ENCODE data around the gene NBR1.
"Not testable (repeated sequence)": the region's sequence is repeated elsewhere in the genome, so short reads cannot be mapped to it uniquely, and the experiment has no call there.

The NBR1 gene

DNA sequence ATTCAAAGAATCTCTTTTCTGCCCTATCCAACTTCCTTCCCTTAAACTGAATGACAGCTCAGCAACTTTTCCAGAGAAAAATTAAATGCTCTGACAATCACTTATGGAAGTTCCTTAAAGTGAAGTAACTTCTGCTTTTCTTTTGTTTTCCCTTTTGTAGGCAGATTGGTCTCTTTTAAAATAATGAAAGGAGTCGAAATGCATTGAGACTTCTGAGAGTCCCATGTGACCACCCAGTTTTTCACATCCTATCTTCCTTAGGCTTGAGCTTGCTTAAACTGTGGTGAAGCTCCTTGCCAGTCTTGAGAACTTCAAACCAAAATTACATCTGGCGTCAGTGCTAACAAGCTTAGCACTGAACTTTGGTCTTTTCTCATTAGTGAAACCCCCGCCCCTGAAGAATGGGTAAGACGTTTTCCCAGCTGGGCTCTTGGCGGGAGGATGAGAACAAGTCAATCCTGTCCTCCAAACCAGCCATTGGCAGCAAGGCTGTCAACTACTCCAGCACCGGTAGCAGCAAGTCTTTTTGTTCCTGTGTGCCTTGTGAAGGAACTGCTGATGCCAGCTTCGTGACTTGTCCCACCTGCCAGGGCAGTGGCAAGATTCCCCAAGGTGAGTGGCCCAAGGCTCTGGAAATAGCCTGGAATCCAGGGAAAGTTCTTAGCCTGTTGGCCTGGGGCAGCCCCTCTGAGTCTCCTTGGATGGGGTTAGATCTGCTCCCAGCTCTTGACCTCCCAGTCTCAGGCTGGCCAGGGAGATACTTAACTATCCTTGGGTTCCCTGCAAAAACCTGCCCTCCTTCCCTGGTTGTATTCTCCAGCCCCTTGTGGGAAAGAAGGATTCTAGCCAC, 41.9 kb downstream of the NBR1 start:
- no peak for DNase-seq (ENCODE audit: low spot score)
- peak overlapping the region; percentile 99 for H3K4me3 Mint-ChIP-seq
- H3K4me1 Mint-ChIP-seq (ENCODE audit: low read depth): peaks cover 29% of the 10 kb centered on the region
- no peaks in the 10 kb centered on the region for H3K27me3 Mint-ChIP-seq (ENCODE audit: low read depth)
- peaks cover 36% of the 10 kb centered on the region for H3K36me3 Mint-ChIP-seq (ENCODE audit: low read depth)
- peak overlapping the region; percentile 97 for H3K27ac Mint-ChIP-seq
- no peaks in the 10 kb centered on the region for H3K9me3 Mint-ChIP-seq

DNA sequence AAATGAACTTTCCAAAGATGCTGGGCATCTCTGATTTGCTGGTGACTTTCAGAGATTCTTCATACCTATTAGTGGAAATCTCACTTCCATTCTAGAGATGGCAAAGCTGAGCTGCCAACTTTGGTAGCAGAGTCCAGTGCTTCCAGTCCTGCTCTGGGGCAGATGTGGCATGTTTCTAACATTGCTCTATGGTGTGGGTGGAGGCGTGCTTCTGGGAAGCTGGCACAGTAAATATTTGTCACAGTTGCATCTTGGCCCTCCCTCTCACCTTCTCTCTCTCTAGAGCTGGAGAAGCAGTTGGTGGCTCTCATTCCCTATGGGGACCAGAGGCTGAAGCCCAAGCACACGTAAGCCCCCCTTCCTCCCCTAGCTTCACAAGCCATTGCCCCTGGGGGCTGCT, 42.5 kb downstream of the NBR1 start:
- DNase-seq (ENCODE audit: low spot score): no peak
- Mint-ChIP-seq H3K36me3 (ENCODE audit: low read depth) (peaks cover 33% of the 10 kb centered on the region), H3K27ac (peak overlapping the region; percentile 97), H3K9me3 (no peaks in the 10 kb centered on the region), H3K4me1 (ENCODE audit: low read depth) (peaks cover 29% of the 10 kb centered on the region), H3K27me3 (ENCODE audit: low read depth) (no peaks in the 10 kb centered on the region), H3K4me3 (peak overlapping the region; percentile 99)

DNA sequence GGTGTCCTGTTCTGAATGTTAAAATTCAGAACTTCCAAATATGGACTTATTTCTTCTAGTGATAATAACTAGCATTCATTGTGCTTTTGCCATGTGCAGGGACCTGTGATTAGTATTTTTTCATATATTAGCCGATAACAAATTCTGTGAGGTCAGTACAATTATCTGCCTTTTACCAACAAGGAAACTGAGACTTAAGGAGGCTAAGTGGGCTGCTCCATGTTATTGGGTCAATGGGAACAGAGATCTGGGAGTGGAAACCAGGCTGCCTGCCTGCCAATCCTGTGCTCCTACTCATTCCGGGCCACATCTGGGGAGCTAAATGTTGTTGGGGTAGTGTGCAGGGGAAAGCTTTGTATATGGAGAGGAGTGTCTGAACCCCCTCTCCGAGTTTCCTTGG, 44.3 kb downstream of the NBR1 start:
- Mint-ChIP-seq H3K27ac (no peak overlapping the region), H3K9me3 (no peaks in the 10 kb centered on the region), H3K36me3 (ENCODE audit: low read depth) (peaks cover 31% of the 10 kb centered on the region), H3K4me1 (ENCODE audit: low read depth) (peaks cover 29% of the 10 kb centered on the region), H3K4me3 (no peak overlapping the region), H3K27me3 (ENCODE audit: low read depth) (no peaks in the 10 kb centered on the region)
- DNase-seq (ENCODE audit: low spot score): no peak

DNA sequence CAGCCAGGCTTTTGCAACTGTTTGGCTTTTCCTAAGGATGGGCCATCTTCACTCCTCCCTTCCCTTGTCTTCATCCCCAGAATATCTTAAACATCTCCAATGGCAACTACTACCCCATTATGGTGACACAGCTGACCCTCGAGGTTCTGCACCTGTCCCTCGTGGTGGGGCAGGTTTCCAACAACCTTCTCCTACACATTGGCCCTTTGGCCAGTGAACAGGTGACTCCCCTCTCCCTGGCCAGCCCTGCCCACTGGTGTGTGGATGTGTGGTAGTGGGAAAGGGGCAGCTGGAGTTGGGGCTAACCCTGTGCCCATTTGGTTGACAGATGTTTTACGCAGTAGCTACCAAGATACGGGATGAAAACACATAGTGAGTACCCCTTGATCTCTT, 45.4 kb downstream of the NBR1 start:
- no peaks in the 10 kb centered on the region for H3K27me3 Mint-ChIP-seq (ENCODE audit: low read depth)
- no peak overlapping the region for H3K4me3 Mint-ChIP-seq
- no peak overlapping the region for H3K27ac Mint-ChIP-seq
- DNase-seq (ENCODE audit: low spot score): no peak
- H3K36me3 Mint-ChIP-seq (ENCODE audit: low read depth): peaks cover 27% of the 10 kb centered on the region
- no peaks in the 10 kb centered on the region for H3K9me3 Mint-ChIP-seq
- peaks cover 25% of the 10 kb centered on the region for H3K4me1 Mint-ChIP-seq (ENCODE audit: low read depth)

DNA sequence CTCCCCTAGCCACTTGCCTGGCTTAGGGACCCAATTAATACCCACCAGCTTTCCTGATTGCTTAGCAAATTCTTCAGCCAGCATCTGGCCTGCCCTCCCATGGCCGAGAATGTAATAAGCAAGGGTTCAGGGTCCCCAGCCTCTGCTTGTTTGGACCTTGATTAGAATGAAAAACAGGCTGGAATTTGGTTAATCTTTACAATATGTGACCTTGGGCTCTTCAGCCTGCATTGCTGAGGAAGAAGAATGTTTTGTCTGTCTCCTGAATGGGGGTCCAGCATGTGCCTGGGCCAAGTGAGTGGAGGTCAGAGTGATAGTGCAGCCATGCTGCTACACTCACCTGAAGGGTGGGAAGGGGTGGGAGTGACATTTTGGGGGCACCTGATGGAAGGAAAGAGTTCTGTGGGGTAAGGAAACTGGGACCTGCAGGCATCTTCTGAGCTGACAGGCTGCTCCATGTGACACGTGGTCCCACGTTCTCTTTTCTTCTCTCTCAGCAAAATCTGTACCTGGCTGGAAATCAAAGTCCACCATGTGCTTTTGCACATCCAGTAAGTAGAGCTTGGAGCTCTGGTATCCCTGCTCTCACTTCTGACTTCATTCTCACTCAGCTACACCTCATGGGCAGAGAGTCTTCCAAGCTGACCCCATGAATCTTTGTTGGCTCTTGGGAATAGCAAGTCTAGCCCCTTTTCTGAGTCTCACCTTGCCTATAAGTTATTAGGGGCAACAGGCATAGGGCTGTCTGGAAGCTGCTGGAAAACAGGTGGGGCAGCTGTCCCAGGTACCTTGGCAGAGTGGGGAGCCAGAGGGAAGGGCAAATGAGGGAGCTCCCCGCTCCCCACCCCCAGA, 46.0 kb downstream of the NBR1 start:
- H3K36me3 Mint-ChIP-seq (ENCODE audit: low read depth): peaks cover 27% of the 10 kb centered on the region
- H3K27me3 Mint-ChIP-seq (ENCODE audit: low read depth): no peaks in the 10 kb centered on the region
- no peak overlapping the region for H3K4me3 Mint-ChIP-seq
- peaks cover 25% of the 10 kb centered on the region for H3K4me1 Mint-ChIP-seq (ENCODE audit: low read depth)
- no peak overlapping the region for H3K27ac Mint-ChIP-seq
- H3K9me3 Mint-ChIP-seq: no peaks in the 10 kb centered on the region
- DNase-seq (ENCODE audit: low spot score): no peak

DNA sequence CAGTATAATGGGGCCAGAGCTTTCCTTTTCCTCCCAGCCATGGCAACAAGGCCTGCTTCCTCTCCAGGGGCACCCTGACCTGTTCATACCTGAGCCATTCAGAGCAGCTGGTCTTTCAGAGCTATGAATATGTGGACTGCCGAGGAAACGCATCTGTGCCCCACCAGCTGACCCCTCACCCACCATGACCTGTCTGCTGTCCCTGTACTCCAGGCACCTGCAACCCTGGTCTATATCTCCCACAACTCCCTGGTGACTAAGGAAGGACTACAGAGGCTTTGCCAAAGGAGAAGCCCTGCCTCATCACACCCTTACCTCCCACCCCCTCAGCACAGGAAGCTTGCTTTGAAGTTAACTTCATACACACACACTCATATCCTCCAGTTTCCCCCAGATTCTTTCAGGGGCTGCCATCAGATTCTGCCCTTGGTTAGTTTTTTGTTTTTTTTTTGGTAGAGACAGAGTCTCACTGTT, 46.6 kb downstream of the NBR1 start:
- Mint-ChIP-seq H3K4me3 (no peak overlapping the region), H3K27me3 (ENCODE audit: low read depth) (no peaks in the 10 kb centered on the region), H3K9me3 (no peaks in the 10 kb centered on the region), H3K27ac (peak overlapping the region; percentile 26), H3K36me3 (ENCODE audit: low read depth) (peaks cover 27% of the 10 kb centered on the region), H3K4me1 (ENCODE audit: low read depth) (peaks cover 19% of the 10 kb centered on the region)
- no peak for DNase-seq (ENCODE audit: low spot score)

DNA sequence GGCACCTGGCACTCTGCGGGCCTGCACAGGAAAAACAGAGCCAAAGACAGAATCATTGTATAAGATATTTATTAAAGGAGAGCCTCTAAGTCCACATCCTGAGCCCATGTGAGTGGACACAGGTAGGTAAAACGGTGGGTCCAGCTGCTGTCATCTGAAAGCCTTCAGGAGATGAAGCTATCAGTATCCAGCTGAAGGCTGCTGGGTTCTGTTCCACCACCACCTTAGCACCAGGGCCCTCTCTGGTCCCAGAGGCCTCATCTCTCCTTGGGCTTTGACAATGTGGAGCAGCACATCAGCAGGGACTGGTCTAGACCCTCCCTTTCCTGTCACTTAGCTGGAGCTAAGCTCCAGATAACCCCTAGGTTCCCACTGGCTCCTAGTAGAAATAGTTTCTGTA, 48.0 kb downstream of the NBR1 start:
- no peak for DNase-seq (ENCODE audit: low spot score)
- H3K4me3 Mint-ChIP-seq: no peak overlapping the region
- H3K27ac Mint-ChIP-seq: no peak overlapping the region
- H3K4me1 Mint-ChIP-seq (ENCODE audit: low read depth): peaks cover 7% of the 10 kb centered on the region
- no peaks in the 10 kb centered on the region for H3K9me3 Mint-ChIP-seq
- peaks cover 22% of the 10 kb centered on the region for H3K36me3 Mint-ChIP-seq (ENCODE audit: low read depth)
- H3K27me3 Mint-ChIP-seq (ENCODE audit: low read depth): no peaks in the 10 kb centered on the region

DNA sequence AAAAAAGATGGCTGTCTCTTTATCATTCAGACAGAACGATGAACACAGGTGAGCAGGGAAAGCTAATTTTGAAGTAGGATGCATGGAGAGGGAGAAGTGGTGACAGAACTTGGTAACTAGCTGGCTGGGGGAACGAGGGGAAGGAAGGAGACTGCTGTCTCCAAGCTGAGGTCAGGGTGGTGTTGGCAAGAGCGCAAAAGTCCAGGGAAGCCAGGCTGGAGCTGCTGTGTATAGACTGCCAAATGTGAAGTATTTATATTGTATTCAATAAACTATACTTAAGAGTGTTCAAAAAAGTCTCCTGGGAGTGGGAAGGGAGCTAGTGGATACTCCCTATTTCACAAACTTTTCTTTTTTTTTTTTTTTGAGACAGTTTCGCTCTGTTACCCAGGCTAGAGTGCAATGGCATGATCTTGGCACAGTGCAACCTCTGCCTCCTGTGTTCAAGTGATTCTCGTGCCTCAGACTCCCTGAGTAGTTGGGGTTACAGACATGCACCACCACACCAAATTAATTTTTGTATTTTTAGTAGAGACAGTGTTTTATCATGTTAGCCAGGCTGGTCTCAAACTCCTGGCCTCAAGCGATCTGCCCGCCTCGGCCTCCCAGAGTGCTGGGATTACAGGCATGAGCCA, 48.8 kb downstream of the NBR1 start:
- Mint-ChIP-seq H3K4me3 (no peak overlapping the region), H3K4me1 (ENCODE audit: low read depth) (peaks cover 8% of the 10 kb centered on the region), H3K9me3 (no peaks in the 10 kb centered on the region), H3K27ac (peak overlapping the region; percentile 53), H3K36me3 (ENCODE audit: low read depth) (peaks cover 23% of the 10 kb centered on the region), H3K27me3 (ENCODE audit: low read depth) (no peaks in the 10 kb centered on the region)
- no peak for DNase-seq (ENCODE audit: low spot score)

DNA sequence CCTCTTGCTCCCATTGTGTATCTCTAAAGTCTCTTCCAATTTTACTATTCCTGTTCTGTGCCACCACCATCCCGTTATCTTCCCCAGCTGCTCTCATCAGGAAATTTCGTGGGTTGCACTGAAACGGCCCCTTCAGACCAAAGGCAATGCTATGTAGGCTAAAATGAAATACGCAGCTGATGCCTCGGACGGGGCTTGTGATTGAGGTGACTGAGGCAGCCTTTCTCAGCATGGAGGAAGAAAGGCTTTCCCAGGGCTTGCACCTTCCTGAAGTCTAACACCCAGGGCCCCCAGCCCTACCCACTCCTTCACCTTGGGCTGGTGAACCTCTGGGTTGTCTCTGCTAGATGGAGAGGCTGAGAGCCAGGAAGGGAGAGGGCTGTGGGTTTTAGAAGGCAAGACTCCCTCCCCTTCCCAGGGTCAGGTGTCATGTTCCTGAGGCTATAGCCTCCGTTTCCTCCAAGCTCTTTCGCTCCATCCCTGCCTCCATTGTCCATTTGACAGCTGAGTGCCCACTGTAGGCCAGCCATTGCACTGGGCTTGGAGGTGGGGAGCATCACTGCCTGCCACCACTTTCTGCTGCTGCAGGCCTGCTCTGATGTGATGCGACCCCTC, 49.6 kb downstream of the NBR1 start:
- H3K9me3 Mint-ChIP-seq: no peaks in the 10 kb centered on the region
- H3K4me1 Mint-ChIP-seq (ENCODE audit: low read depth): peaks cover 8% of the 10 kb centered on the region
- H3K36me3 Mint-ChIP-seq (ENCODE audit: low read depth): peaks cover 23% of the 10 kb centered on the region
- DNase-seq (ENCODE audit: low spot score): no peak
- no peaks in the 10 kb centered on the region for H3K27me3 Mint-ChIP-seq (ENCODE audit: low read depth)
- no peak overlapping the region for H3K4me3 Mint-ChIP-seq
- H3K27ac Mint-ChIP-seq: peak overlapping the region; percentile 31

DNA sequence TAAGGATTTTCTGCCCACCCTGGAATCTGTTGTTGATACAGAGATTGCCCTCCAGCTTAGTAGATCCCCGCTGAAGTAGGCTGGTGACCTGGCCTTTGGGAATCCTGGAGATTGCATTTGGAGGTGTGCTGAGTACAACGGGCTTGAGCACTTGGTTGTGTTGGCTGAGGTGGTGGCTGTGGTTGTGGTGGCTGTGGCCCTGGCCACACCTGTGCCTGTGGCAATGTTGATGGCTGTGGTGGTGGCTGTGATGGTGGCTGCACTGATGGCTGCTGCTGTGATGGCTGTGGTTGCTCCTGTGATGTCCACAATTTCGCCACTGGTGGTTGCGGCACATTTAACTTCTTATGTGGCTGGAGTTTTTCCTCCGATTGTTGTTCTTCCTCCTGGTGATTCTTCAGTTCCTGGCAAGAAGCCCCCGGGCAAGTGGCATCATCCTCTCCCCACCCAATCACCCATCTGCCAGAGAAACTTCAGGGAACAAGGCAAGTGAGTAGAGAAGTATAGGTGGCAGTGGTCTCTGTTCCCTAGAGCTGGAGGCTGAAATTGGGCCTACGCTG, 53.2 kb downstream of the NBR1 start:
- Mint-ChIP-seq H3K27me3 (ENCODE audit: low read depth) (no peaks in the 10 kb centered on the region), H3K9me3 (no peaks in the 10 kb centered on the region), H3K4me3 (no peak overlapping the region), H3K36me3 (ENCODE audit: low read depth) (peaks cover 6% of the 10 kb centered on the region), H3K4me1 (ENCODE audit: low read depth) (peaks cover 2% of the 10 kb centered on the region), H3K27ac (peak overlapping the region; percentile 26)
- no peak for DNase-seq (ENCODE audit: low spot score)

DNA sequence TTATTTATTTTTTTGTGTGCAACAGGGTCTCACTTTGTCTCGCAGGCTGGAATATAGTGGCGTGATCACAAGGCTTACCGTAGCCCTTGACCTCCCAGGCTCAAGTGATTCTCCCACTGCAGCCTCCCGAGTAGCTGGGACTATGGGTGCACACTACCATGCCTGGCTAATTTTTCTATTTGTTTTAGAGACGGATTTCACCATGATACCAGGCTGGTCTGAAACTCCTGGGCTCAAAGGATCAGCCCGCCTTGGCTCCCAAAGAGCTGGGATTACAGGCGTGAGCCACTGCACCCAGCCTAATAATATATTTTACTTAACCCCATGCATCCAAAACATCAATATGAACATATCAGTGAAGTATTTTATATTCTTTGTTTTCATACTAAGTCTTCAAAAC, 55.4 kb downstream of the NBR1 start:
- H3K27ac Mint-ChIP-seq: no peak overlapping the region
- H3K4me3 Mint-ChIP-seq: no peak overlapping the region
- peaks cover 6% of the 10 kb centered on the region for H3K36me3 Mint-ChIP-seq (ENCODE audit: low read depth)
- no peaks in the 10 kb centered on the region for H3K27me3 Mint-ChIP-seq (ENCODE audit: low read depth)
- no peaks in the 10 kb centered on the region for H3K9me3 Mint-ChIP-seq
- H3K4me1 Mint-ChIP-seq (ENCODE audit: low read depth): peaks cover 2% of the 10 kb centered on the region
- DNase-seq (ENCODE audit: low spot score): no peak

DNA sequence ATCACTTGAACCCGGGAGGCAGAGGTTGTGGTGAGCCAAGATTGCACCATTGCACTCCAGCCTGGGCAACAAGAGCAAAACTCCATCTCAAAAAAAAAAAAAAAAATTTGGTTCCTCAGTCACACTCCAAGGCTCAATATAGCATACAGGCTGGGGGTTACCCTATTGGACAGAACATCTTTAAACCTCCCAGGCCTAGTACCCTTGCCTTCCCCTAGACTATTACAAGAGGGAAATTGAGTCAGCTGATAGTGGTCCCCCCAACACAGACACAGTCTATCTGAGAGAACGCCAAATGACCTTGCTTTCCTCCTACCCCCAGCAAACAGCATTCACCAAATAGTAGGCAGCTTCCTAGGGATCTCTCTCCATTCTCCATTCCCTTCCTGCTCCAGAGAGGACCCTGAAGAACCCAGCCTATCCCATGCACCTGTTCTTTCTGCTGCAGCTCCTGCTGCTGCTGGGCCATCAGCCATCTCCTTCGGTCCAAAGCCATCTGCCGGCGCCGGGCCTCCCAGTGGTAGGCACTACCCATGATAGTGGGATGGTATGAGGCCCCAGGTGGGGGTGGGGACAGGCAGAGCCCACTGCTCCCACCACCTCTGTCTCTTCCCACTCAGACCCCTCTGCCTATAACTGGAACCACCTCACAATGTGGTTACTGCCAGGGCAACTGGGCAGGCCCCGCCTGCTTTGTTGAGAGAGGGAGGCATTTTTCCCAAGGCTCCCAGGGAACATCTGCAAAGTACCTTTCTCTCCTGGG, 57.2 kb downstream of the NBR1 start, which contains the start of gene CCDC200:
TSS of gene CCDC200 (minus strand) at position 604 of the 763 bp plus-strand sequence. CDS start at position 535, 69 bp downstream.
- H3K27ac Mint-ChIP-seq; DNase-seq (ENCODE audit: low spot score); H3K27me3 Mint-ChIP-seq (ENCODE audit: low read depth); H3K4me1 Mint-ChIP-seq (ENCODE audit: low read depth); H3K36me3 Mint-ChIP-seq (ENCODE audit: low read depth); H3K4me3 Mint-ChIP-seq; H3K9me3 Mint-ChIP-seq: not testable (repeated sequence)
